Omental fat pad (tissue), 4 donors: Measurements from ENCODE around the gene THRB. TPM values are rescaled to one million over a fixed set of nuclear protein-coding genes. Genes with fewer than 3 reads are reported as not detected.

Source experiments
- ATAC-seq: fragments of 150-250 bp; one replicate; pipeline ENCODE4 v1.9.1; 2016; ENCODE audit warnings: mild to moderate bottlenecking, moderate library complexity; ENCODE audit not compliant: low FRiP score
- DNase-seq: peaks from one replicate; pipeline ENCODE4 v3.0.0-alpha.2; 2019; ENCODE audit warnings: low spot score
- CTCF ChIP-seq, 3 donors: fragments of 450-650 bp; IDR thresholded peaks; one replicate each; pipeline ENCODE4 v1.5.1; 2016 to 2017; ENCODE audit warnings: antibody characterized with exemption in 3 of 3, mild to moderate bottlenecking in 3 of 3, moderate library complexity in 2 of 3
- total RNA-seq, 4 donors: library from RNA; depleted of rRNA; stranded (reverse); fragments of >200 nt; gene quantifications; one replicate each; pipeline ENCODE4 v1.1.0, GENCODE V29; 2016

THRB gene
- total RNA-seq, 4 donors from 2014 or later = 18.6 to 28.0 (median 23.9) TPM

GRCh38 chr3:24315971-24316370 is 178.7 kb downstream of the THRB start:
- no peak for ATAC-seq
- TF ChIP-seq CTCF (IDR thresholded peaks at IDR 0.05) = no peak
- no peak for DNase-seq

DNA sequence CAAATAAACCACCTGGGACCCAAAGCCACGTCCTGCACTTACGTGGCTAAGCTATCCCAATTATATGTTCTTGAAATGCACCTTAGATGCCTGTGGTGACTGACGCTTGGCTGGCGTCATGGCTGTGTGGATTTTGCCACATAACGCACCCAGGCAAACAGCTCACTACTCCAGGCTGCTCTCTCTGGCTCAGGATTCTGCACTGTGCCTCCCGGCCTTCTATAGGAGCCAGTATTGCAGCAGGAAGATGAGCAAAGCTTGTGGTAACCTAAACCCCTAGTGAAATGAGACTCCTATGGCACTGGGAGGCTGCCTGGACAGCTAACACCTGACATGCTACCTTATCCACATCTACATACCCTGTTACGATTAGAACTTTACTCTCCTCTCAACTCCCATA is 179.3 kb downstream of the THRB start:
- ATAC-seq (no peak), DNase-seq (no peak)
- TF ChIP-seq CTCF (IDR thresholded peaks at IDR 0.05) = no peak

- ATAC-seq (no peak), DNase-seq (no peak)
- TF ChIP-seq CTCF (IDR thresholded peaks at IDR 0.05) = no peak
Measured at GRCh38 chr3:24311881-24312280, 182.8 kb downstream of the THRB start.

GRCh38 chr3:24310887-24311286 is 183.8 kb downstream of the THRB start:
- no peak for TF ChIP-seq CTCF (IDR thresholded peaks at IDR 0.05)
- ATAC-seq = no peak
- DNase-seq = no peak

DNA sequence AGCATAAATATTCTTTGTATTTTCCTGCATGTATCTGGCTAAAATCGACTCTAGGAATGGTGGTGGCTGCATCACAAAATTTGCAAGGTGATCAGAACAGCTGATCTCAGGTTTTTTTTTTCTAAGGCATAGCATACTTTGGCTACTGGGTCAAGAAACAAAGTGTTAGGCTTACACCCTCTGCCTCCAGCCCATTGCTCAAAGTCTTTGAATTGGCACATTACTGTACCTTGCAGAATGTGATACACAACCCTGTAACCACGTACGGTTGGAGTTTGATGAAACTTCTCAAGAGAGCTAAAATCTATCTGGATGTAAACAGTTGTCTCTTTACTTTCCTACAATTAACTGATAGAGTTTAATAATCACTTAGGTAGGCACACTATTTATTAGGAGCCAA is 188.1 kb downstream of the THRB start:
- TF ChIP-seq CTCF (IDR thresholded peaks at IDR 0.05) = no peak
- DNase-seq = no peak
- ATAC-seq = peak; percentile 66

DNA sequence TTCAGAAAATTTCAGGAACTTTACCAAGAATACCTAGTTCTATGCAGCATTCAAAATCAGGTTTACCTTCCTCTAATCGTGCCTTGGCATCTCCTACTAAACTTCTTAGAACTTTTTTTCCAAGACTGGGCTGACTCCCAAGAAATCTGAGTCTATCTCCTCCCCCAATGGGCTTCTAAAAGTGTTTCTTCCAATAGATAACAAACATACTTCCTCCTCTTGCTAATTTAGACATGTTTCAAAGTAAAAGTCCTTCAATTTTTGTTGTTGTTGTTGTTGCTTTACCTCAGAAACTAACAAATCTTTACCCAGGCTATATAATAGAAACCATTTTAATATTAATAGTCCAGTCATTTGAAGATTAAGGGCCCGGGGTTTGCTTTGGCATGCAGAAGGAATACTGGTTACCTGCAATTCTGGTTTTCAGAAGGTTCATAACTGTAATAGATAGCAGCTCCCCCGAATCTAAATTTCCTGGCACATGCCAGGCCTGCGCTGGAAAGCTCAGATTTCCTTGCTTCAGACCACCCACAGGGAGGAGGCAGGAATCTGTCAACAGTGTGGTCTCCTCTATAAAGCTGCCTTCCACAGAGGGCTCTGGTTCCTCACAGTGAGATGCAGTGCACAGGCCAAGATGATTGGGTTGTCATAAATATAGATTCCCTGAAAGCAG is 188.7 kb downstream of the THRB start:
- ATAC-seq (peak; percentile 66), DNase-seq (no peak)
- no peak for TF ChIP-seq CTCF (IDR thresholded peaks at IDR 0.05)

GRCh38 chr3:24303057-24303754 is 191.4 kb downstream of the THRB start:
- ATAC-seq = no peak
- TF ChIP-seq CTCF (IDR thresholded peaks at IDR 0.05) = no peak

More at GRCh38 chr3:24303057-24303754, 191.4 kb downstream of the THRB start:
- no peak for DNase-seq
